Measurements from ENCODE around the gene PCLO. TPM values are rescaled to one million over a fixed set of nuclear protein-coding genes. Genes with fewer than 3 reads are reported as not detected.

PCLO gene
- total RNA-seq, 3 donors from 2014 or later: 0.10 TPM; not detected in 2

DNA sequence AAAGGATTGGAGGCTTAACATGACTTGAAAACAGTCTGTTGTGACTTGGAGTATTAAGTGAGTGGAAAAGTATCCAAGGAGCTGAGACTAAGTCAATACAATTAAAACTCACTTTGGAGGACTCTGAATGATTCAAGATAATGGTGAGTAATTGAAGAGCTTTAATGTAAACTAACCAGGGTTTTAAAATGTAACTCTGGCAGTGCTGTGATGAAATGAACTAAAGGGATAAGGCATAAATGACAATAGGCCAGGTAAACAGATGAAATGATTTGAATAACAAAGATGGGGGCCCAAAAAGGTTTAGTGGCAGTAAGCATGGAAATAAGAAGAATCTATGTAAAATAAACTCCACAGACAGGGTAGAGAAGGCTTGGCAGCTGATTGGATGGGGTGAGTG lies 402.6 kb downstream of the PCLO start:
- Mint-ChIP-seq H3K27me3 (ENCODE audit: low read depth) (no peaks in the 10 kb centered on the region), H3K36me3 (ENCODE audit: insufficient read depth) (no peaks in the 10 kb centered on the region), H3K4me3 (no peak overlapping the region), H3K4me1 (ENCODE audit: low read depth) (no peaks in the 10 kb centered on the region), H3K9me3 (peaks cover 3% of the 10 kb centered on the region)
- DNase-seq (no peak), ATAC-seq (no peak)

DNA sequence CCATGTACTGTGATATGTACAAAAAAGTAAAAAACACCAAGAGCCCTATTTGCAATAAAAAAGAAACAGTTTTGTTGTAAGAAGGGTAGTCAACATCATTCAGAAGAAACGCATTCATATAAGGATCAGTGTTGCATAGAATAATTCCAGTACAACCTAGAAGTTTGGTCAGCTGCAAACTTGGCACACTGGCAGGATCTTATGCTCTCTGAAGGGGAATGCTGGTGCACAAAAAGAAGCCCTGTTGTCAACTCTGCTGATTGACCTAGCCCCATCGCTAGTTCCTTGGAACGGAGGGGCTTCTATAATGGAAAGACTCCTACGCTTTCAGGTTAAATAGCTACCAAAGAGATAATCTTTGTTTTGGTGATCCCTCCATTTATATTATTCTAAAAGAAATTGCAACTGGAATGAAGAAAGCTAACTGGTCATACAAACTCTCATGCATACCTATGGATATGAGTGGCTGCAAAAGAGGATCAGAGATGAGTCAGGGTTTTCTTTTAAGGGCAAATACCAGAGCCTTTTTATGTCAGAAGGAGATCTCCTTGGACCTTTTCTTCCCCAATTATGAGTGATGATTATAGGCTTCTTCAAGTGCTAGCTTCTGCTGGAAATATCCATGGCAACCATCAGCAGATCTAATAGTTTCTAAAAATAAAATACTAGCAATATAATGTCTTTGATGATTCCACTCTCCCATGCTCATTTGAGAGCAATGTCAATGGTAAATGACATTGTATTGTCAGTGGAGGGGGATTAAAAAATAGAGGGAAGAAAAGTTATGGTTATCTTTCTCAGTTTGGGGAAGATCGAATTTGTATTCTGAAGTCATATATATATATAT lies 406.8 kb downstream of the PCLO start:
- no peak for ATAC-seq
- Mint-ChIP-seq H3K27me3 (ENCODE audit: low read depth) (no peaks in the 10 kb centered on the region), H3K36me3 (ENCODE audit: insufficient read depth) (no peaks in the 10 kb centered on the region), H3K4me1 (ENCODE audit: low read depth) (no peaks in the 10 kb centered on the region), H3K9me3 (peaks cover 3% of the 10 kb centered on the region), H3K4me3 (no peak overlapping the region)
- no peak for DNase-seq

DNA sequence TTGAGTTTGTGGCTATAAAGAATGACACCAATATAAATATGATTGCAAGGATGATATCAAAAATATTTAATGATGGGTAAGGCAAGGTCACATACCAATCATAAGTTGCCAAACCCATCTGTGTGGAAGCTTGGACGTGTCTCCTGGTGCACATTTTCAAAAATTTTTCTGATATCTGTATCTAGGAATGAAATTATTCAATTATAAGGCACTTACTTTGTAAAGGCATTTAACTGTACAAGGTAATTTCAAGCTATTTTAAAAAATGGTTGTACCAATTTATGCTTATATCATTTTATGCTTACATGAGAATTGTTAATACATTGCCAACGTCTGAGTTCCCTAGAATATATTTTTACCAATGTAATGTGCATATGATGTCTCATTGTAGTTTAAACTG lies 412.7 kb downstream of the PCLO start:
- Mint-ChIP-seq H3K4me3 (no peak overlapping the region), H3K27me3 (ENCODE audit: low read depth) (no peaks in the 10 kb centered on the region), H3K4me1 (ENCODE audit: low read depth) (no peaks in the 10 kb centered on the region), H3K36me3 (ENCODE audit: insufficient read depth) (no peaks in the 10 kb centered on the region), H3K9me3 (no peaks in the 10 kb centered on the region)
- DNase-seq: no peak
- ATAC-seq: no peak

DNA sequence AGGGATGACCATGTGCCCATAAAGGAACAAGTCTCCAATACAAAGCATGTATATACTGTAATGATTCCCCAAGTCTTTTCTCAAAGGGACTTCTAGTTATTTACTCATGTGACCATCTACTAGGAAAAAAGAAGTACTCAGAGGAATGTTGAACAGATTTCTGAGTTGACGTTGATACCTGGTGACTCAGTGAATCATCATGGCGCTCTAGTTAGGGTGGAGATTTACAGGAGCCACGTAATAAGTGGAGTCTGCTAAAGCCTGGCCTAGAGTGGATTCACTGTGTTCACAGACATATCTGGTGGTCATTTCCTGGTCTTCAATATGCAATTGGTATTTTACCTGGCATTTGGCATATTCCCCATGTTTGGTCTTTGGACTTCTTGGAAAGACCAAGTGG lies 416.9 kb downstream of the PCLO start:
- no peak for DNase-seq
- no peak for ATAC-seq
- Mint-ChIP-seq H3K4me1 (ENCODE audit: low read depth) (no peaks in the 10 kb centered on the region), H3K4me3 (no peak overlapping the region), H3K9me3 (no peaks in the 10 kb centered on the region), H3K27me3 (ENCODE audit: low read depth) (no peaks in the 10 kb centered on the region), H3K36me3 (ENCODE audit: insufficient read depth) (no peaks in the 10 kb centered on the region)

DNA sequence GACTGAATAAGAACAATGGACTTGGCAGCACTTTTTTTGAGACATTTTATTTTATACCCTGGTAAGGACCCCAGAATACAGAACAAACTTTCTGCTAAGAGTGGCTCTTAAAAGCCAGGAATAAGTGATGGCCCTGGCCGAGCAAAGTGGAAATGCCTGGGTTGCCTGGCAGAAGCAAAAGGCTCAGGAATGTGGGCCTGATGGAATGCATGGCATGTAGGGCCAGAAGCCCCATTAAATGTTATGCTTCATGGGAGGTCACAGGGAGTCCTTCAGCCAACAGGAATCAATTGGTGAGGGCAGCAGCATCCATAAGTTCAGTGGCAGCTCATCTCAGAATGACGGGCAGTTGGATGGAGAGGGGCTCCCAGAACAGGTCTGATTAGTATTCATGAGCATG lies 417.6 kb downstream of the PCLO start:
- no peaks in the 10 kb centered on the region for H3K36me3 Mint-ChIP-seq (ENCODE audit: insufficient read depth)
- DNase-seq (no peak), ATAC-seq (no peak)
- no peaks in the 10 kb centered on the region for H3K9me3 Mint-ChIP-seq
- no peaks in the 10 kb centered on the region for H3K4me1 Mint-ChIP-seq (ENCODE audit: low read depth)
- H3K4me3 Mint-ChIP-seq: no peak overlapping the region
- H3K27me3 Mint-ChIP-seq (ENCODE audit: low read depth): no peaks in the 10 kb centered on the region

DNA sequence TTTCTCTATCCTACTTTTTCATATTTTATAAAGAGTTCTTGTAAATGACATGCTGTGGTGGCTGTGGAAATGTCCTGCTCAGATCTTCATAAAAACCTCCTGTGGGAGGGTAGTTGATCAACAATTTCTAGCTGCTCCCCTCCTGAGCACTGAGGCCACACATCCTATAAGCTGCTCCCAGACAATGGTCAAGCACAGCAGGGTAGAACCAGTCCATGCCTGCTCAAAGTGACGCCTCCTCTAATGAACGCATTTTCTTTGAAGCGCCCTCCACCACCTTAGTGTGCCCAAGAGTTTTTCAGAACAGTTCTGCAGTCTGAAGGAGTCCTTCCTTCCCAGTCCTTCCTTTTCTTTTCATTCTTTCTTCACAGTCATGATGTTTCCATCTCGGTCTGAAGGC lies 420.5 kb downstream of the PCLO start:
- Mint-ChIP-seq H3K4me3 (no peak overlapping the region), H3K9me3 (no peaks in the 10 kb centered on the region), H3K36me3 (ENCODE audit: insufficient read depth) (no peaks in the 10 kb centered on the region), H3K4me1 (ENCODE audit: low read depth) (no peaks in the 10 kb centered on the region), H3K27me3 (ENCODE audit: low read depth) (no peaks in the 10 kb centered on the region)
- no peak for ATAC-seq
- DNase-seq: no peak

DNA sequence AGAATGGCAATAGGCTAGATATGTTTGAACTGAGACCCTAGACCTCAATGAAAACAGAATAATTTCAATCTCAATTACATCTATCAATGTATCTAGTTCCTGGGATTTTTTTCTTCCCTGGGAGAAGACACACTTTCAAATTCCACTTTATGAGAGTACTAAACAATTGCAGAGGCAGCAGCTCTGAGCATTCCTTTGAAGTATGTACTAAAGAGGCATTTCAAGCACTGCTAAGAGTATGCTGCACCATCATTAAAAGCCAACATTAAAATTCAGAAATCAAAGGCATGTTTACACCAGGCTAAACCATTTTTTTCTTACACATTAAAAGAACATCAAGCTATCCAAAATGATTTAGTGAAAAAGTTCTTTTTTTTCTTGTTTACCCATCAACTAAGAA lies 421.2 kb downstream of the PCLO start:
- Mint-ChIP-seq H3K36me3 (ENCODE audit: insufficient read depth) (no peaks in the 10 kb centered on the region), H3K4me1 (ENCODE audit: low read depth) (no peaks in the 10 kb centered on the region)

DNA sequence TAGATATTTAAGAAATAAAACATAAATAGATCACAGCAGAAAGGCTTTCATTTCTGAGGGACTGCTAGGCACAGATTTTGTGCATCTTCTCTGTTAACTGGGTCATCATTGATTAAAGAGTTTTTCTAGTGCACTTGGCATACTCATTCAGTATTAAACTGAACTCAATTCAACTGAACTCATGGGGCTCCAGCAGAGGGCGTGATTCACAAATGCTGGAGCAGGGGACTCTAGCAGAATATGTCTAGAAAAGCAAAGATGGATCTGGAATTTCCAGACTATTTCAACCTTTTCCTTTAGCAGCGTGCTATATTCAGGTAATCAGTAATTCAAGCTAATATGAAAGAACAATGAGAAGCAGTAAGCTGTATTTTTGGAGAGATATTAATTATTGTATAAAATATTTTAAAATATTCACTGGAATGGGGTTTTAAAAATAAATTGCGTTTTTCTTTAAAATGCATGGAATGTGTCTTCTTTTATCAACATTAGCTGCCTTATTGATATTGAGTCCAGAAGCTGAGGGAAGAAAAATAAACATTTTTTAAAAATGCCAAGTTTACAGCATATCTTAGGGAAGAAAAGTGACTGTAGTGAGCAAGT lies 422.3 kb downstream of the PCLO start:
- H3K4me1 Mint-ChIP-seq (ENCODE audit: low read depth): no peaks in the 10 kb centered on the region
- H3K9me3 Mint-ChIP-seq: no peaks in the 10 kb centered on the region
- no peak for ATAC-seq
- H3K27me3 Mint-ChIP-seq (ENCODE audit: low read depth): no peaks in the 10 kb centered on the region
- H3K36me3 Mint-ChIP-seq (ENCODE audit: insufficient read depth): no peaks in the 10 kb centered on the region
- DNase-seq: no peak
- H3K4me3 Mint-ChIP-seq: no peak overlapping the region

More for the DNA sequence above, 421.2 kb downstream of the PCLO start:
- Mint-ChIP-seq H3K9me3 (no peaks in the 10 kb centered on the region), H3K4me3 (no peak overlapping the region), H3K27me3 (ENCODE audit: low read depth) (no peaks in the 10 kb centered on the region)
- DNase-seq (no peak), ATAC-seq (no peak)

DNA sequence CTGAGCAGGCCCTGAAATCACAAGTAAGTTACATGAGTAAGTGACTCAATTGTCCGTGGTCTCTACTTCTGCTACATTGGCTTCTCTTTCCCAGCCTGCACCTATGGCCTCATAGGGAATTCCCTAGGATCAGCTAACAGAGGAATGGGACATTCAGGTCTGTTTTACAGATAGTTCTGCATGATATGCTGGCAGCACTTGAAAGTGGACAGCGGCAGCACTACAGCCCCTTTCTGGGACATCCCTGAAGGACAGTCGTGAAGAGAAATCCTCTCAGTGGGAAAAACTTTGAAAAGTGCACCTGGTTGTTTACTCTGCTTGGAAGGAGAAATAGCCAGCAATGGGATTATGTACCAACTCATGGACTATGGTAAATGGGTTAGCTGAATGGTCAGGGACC lies 426.1 kb downstream of the PCLO start:
- no peaks in the 10 kb centered on the region for H3K4me1 Mint-ChIP-seq (ENCODE audit: low read depth)
- H3K27me3 Mint-ChIP-seq (ENCODE audit: low read depth): no peaks in the 10 kb centered on the region
- DNase-seq (no peak), ATAC-seq (no peak)
- no peak overlapping the region for H3K4me3 Mint-ChIP-seq
- H3K36me3 Mint-ChIP-seq (ENCODE audit: insufficient read depth): no peaks in the 10 kb centered on the region
- H3K9me3 Mint-ChIP-seq: no peaks in the 10 kb centered on the region

DNA sequence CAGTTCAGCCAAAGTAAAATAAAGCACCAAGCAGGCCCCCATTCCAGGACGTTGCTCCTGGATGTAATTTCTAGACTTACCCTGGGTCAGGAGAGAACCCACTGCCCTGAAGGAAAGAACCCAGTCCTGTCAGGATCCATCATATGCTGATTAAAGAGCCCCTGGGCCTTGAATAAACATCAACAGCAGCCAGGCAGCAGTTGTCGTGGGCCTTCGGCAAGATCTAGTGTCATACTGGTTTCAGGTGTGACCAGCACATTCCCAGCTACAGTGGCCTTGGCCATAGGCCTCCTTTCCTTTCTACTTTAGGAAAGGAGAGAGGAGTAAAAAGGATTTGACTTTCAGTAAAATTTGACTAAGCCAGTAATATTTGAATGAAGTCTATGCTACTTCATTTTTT lies 430.0 kb downstream of the PCLO start:
- Mint-ChIP-seq H3K27me3 (ENCODE audit: low read depth) (no peaks in the 10 kb centered on the region), H3K4me3 (no peak overlapping the region), H3K9me3 (no peaks in the 10 kb centered on the region), H3K4me1 (ENCODE audit: low read depth) (no peaks in the 10 kb centered on the region), H3K36me3 (ENCODE audit: insufficient read depth) (no peaks in the 10 kb centered on the region)
- ATAC-seq (no peak), DNase-seq (no peak)

DNA sequence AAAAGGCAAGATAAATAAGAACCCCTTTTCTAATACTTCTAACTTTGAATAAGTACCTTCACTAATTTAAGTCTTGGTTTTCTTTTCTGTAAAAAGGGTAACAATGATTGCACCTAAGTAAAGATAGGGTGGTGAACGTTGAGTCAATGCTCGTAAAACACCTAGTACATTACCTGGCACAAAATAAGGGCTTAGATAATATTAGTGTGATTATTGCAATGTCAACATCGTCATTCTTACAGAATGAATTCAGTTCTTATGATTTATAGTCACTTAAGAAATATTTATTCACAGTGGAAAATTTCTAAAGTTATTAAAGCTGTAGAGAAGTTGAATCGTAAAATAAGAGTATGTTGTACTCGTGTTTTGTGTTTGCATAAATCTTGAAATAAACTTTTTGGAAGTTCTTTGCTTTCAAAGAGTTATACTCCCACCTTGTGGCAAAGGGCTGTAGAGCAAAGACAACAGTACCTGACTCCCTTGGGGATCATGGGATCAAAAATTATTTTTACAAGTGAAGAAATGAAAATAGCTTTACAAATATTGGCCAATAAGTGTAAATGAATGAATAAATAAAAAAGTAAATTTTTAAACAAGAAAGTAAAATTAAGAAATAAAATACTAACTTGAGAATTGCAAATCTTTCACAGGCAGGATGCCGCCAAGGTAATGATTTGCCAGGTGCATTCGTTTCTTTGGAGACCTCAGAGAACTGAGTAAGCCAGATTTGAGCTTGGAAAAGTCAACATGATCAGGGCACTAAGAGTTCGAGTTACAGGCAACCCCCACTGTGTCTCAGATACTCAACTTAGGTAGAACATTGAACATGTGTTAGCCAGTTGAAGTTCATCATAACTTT lies 433.3 kb downstream of the PCLO start:
- H3K4me3 Mint-ChIP-seq: no peak overlapping the region
- H3K9me3 Mint-ChIP-seq: no peaks in the 10 kb centered on the region
- no peaks in the 10 kb centered on the region for H3K36me3 Mint-ChIP-seq (ENCODE audit: insufficient read depth)
- no peaks in the 10 kb centered on the region for H3K27me3 Mint-ChIP-seq (ENCODE audit: low read depth)
- no peak for DNase-seq
- no peaks in the 10 kb centered on the region for H3K4me1 Mint-ChIP-seq (ENCODE audit: low read depth)
- no peak for ATAC-seq

DNA sequence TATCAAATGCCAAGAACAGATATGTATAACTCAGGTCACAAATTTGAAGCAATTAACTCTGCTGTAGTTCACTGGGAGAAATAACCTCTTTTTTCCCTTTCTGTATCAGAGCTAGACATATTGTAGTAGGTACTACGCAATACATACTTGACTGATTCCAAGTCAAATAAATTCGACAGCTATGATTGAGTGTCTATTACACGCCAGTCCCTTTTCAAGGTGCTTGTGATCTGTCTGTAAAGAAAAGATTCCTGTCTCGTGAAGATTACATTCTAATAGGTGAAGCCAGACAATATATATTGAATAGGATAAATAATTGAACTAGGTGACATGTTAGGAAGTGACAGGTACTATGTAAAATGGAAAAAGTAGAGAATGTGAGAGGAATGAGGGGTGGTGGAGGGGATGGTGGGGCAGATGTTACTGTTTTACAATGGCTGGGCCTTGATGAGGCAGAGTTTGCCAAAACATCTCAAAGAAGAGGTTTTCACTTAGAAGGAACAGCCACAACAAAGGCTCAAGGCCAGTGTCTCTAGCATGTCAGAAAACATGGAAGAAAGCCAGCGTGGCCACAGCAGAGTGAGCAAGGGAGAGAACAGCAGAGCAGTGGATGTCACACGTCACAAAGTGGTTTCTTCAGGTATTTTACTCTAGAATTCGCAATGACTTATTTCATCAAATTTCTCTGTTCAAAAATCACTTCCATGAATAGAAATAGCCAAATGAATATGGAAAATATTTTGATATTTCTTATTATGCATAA lies 436.5 kb downstream of the PCLO start:
- no peaks in the 10 kb centered on the region for H3K27me3 Mint-ChIP-seq (ENCODE audit: low read depth)
- H3K4me1 Mint-ChIP-seq (ENCODE audit: low read depth): no peaks in the 10 kb centered on the region
- DNase-seq (no peak), ATAC-seq (no peak)
- no peaks in the 10 kb centered on the region for H3K36me3 Mint-ChIP-seq (ENCODE audit: insufficient read depth)
- no peak overlapping the region for H3K4me3 Mint-ChIP-seq
- no peaks in the 10 kb centered on the region for H3K9me3 Mint-ChIP-seq

DNA sequence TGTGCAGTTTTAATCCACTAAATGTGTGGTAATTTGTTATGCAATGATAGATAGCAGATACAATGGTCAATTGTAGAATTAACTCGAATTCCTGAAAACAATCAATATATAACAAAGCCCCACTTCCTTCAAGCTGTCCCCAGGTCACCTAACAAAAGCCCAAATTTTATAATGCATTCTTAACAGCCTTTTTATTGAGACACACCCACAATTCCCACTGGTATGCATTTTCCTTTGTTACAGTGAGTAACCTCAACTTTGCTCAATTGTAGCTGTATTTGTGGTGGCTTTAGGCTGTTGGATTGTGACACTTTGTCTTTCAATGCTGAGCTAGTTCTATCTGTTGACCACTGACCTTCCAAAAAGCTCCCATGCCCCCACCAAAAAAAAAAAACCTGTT lies 439.3 kb downstream of the PCLO start:
- H3K27me3 Mint-ChIP-seq (ENCODE audit: low read depth): no peaks in the 10 kb centered on the region
- DNase-seq: no peak
- ATAC-seq: no peak
- H3K9me3 Mint-ChIP-seq: no peaks in the 10 kb centered on the region
- H3K4me1 Mint-ChIP-seq (ENCODE audit: low read depth): no peaks in the 10 kb centered on the region
- H3K36me3 Mint-ChIP-seq (ENCODE audit: insufficient read depth): no peaks in the 10 kb centered on the region
- no peak overlapping the region for H3K4me3 Mint-ChIP-seq

DNA sequence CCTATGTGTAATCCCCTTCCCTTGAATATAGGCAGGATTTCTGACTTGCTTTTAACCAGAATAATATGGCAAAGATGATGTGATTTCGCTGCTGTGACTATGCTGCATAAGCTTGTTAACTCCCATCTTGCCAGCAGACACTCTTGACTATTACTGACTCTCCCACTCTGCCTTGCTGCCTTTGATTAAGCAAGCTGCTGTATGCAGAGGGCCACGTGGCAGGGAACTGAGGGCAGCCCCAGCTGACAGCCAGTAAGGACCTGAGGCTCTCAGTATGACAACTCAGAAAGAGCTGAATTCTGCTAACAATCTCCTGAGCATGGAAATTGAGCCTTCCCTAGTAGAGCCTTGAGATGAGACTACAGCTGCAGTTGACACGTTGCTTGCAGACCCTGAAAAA lies 439.7 kb downstream of the PCLO start:
- H3K27me3 Mint-ChIP-seq (ENCODE audit: low read depth): no peaks in the 10 kb centered on the region

More for the DNA sequence above, 439.7 kb downstream of the PCLO start:
- Mint-ChIP-seq H3K36me3 (ENCODE audit: insufficient read depth) (no peaks in the 10 kb centered on the region), H3K4me1 (ENCODE audit: low read depth) (no peaks in the 10 kb centered on the region), H3K9me3 (no peaks in the 10 kb centered on the region), H3K4me3 (no peak overlapping the region)
- DNase-seq (no peak), ATAC-seq (no peak)
